K562 (cell line): Measurements from ENCODE around the gene TFCP2L1. TPM values are rescaled to one million over a fixed set of nuclear protein-coding genes. Genes with fewer than 3 reads are reported as not detected.

ENCODE experiments used
- ATAC-seq: fragments of 200-7000 bp; cut with Tn5 transposase; 3 replicates; pipeline ENCODE4 v1.9.1; 2020; ENCODE audit warnings: moderate library complexity
- BruUV-seq: library from RNA; stranded (reverse); fragments of 400-500 nt; replicated peaks from 2 replicates; lab custom pipeline; 2021; lab: Mats Ljungman, UMichigan
- CTCF ChIA-PET: fragments of 300-600 bp; formaldehyde crosslinking; extraction: SDS; loops from one replicate; lab custom pipeline; 2021; ENCODE audit warnings: low intra/inter-chr PET ratio; lab: Yijun Ruan, JAX
- POLR2A ChIA-PET: fragments of 300-600, 350-650 bp; sonication (Branson Sonifier 250); formaldehyde crosslinking; extraction: SDS; loops from one replicate; lab custom pipeline; 2021; ENCODE audit warnings: antibody characterized with exemption, inconsistent platforms; lab: Yijun Ruan, JAX
- DNase-seq, 4 experiments: peaks; one replicate each; pipeline versions ENCODE4 v3.0.0 to v3.0.0-alpha.2; 2011 to 2018; ENCODE audit warnings: low spot score in 3 of 4, mixed read lengths in 3 of 4; ENCODE audit errors: extremely low read depth in 1 of 4
- FAIRE-seq: peaks from 2 replicates; lab custom pipeline; 2011; peaks lifted over from hg19 to GRCh38; lab: Jason Lieb, UNC
- H2AFZ ChIP-seq: 2 replicates; pipeline ENCODE4 v1.6.0; 2011; ENCODE audit warnings: low read depth, low read length, control low read depth, inconsistent platforms
- H3K27ac ChIP-seq: fragments of 200-600 bp; 3 replicates; pipeline ENCODE4 v1.8.0; 2011; ENCODE audit warnings: low read depth, mild to moderate bottlenecking, control low read depth, inconsistent platforms, low read length, moderate library complexity, mixed read lengths; ENCODE audit errors: extremely low read depth
- H3K27me3 ChIP-seq, 2 experiments: fragments of 300-600 bp in 1 of 2; 2 replicates in 1 of 2; 3 replicates in 1 of 2; pipeline versions ENCODE4 v1.6.0 to v1.8.0; 2011; ENCODE audit warnings: inconsistent platforms in 2 of 2, low read length in 2 of 2, mild to moderate bottlenecking in 1 of 2, mixed read lengths in 1 of 2, moderate library complexity in 1 of 2; ENCODE audit not compliant: control insufficient read depth in 2 of 2, insufficient read depth in 2 of 2
- H3K36me3 ChIP-seq: fragments of 300-600 bp; 3 replicates; pipeline ENCODE4 v1.8.0; 2011; ENCODE audit warnings: mild to moderate bottlenecking, low read length, inconsistent platforms; ENCODE audit not compliant: control insufficient read depth, insufficient read depth
- H3K4me1 ChIP-seq, 2 experiments: fragments of 200-600 bp in 1 of 2; replicated peaks in 1 of 2; 2 replicates in 1 of 2; 3 replicates in 1 of 2; pipeline versions ENCODE4 v1.5.1 to v1.8.0; 2011; ENCODE audit warnings: inconsistent platforms in 2 of 2, low read length in 2 of 2, mild to moderate bottlenecking in 1 of 2, mixed read lengths in 1 of 2, moderate library complexity in 1 of 2; ENCODE audit not compliant: control insufficient read depth in 2 of 2, insufficient read depth in 2 of 2
- H3K4me2 ChIP-seq: 2 replicates; pipeline ENCODE4 v1.6.1; 2011; ENCODE audit warnings: low read length, control low read depth, inconsistent platforms, mixed read lengths; ENCODE audit not compliant: insufficient read depth
- H3K4me3 ChIP-seq: fragments of 200-600 bp; sonication (generic), shearing (Covaris generic); 2 replicates; pipeline ENCODE4 v1.5.1; 2016; ENCODE audit warnings: control low read depth, inconsistent platforms
- H3K79me2 ChIP-seq: fragments of 200-600 bp; 3 replicates; pipeline ENCODE4 v1.8.0; 2011; ENCODE audit warnings: low read length, inconsistent platforms; ENCODE audit not compliant: control insufficient read depth, insufficient read depth
- H3K9ac ChIP-seq, 2 experiments: 2 replicates each; pipeline versions ENCODE4 v1.6.0 to v1.6.1; 2011; ENCODE audit warnings: low read depth in 2 of 2, low read length in 2 of 2, control low read depth in 1 of 2, inconsistent platforms in 1 of 2, mild to moderate bottlenecking in 1 of 2, mixed read lengths in 1 of 2; ENCODE audit not compliant: insufficient read depth in 1 of 2
- H3K9me1 ChIP-seq: one replicate; pipeline ENCODE4 v1.6.0; 2011; ENCODE audit warnings: inconsistent platforms, mild to moderate bottlenecking, low read length, moderate library complexity; ENCODE audit not compliant: control insufficient read depth, insufficient read depth
- H3K9me3 ChIP-seq: replicated peaks from 2 replicates; pipeline ENCODE4 v1.5.1; 2011; ENCODE audit warnings: low read depth, low read length, inconsistent platforms; ENCODE audit not compliant: control insufficient read depth, insufficient read depth
- H4K20me1 ChIP-seq: replicated peaks from 2 replicates; pipeline ENCODE4 v1.6.1; 2011; ENCODE audit warnings: low read length, inconsistent platforms, mixed read lengths; ENCODE audit not compliant: control insufficient read depth, insufficient read depth
- KHSRP ChIP-seq: fragments of 450-650 bp; IDR thresholded peaks from 2 replicates; pipeline ENCODE4 v1.6.1; 2017
- MAFG ChIP-seq: fragments of 450-650 bp; conservative IDR thresholded peaks from 2 replicates; pipeline ENCODE4 v1.6.1; 2016; ENCODE audit warnings: missing genetic modification characterization, missing compliant biosample characterization
- NFATC3 ChIP-seq: fragments of 450-650 bp; IDR thresholded peaks from 2 replicates; pipeline ENCODE4 v1.6.1; 2017; ENCODE audit warnings: mild to moderate bottlenecking
- PHF8 ChIP-seq: fragments of 200-600 bp; sonication (generic); IDR thresholded peaks from 2 replicates; pipeline ENCODE4 v1.6.1; 2012; ENCODE audit warnings: mixed run types, mild to moderate bottlenecking, inconsistent platforms, low read length, moderate library complexity, borderline replicate concordance
- PYGO2 ChIP-seq: fragments of 450-650 bp; IDR thresholded peaks from 2 replicates; pipeline ENCODE4 v1.6.1; 2016; ENCODE audit warnings: mild to moderate bottlenecking, missing genetic modification characterization, moderate library complexity, missing compliant biosample characterization
- RB1 ChIP-seq: fragments of 450-650 bp; IDR thresholded peaks from 2 replicates; pipeline ENCODE4 v1.6.1; 2017; ENCODE audit warnings: low read depth, mild to moderate bottlenecking
- SNRNP70 ChIP-seq: fragments of 200-400 bp; formaldehyde crosslinking; optimal IDR thresholded peaks from 2 replicates; pipeline ENCODE3; 2017; ENCODE audit warnings: low read depth, low read length
- ZNF512 ChIP-seq: IDR thresholded peaks from 2 replicates; pipeline ENCODE4 v1.6.1; 2016; ENCODE audit warnings: missing genetic modification characterization, missing compliant biosample characterization
- WGBS: fragments of 100-300 bp; shearing (Covaris generic); methylation state at CpG from one replicate; pipeline ENCODE4 v1.1.6; 2016; ENCODE audit warnings: low coverage, mixed read lengths; ENCODE audit not compliant: insufficient coverage; ENCODE audit errors: missing lambda C conversion rate; 5-methylcytosine and 5-hydroxymethylcytosine counted together
- in situ Hi-C: fragments of 300-500 bp; cut with MboI; formaldehyde crosslinking; loops from 4 replicates; pipeline ENCODE4 v1.15.0; 2018; ENCODE audit warnings: inconsistent platforms, mixed read lengths
- intact Hi-C: fragments of 100-400 bp; cut with micrococcal nuclease; formaldehyde crosslinking; loops from 2 replicates; pipeline ENCODE4 v1.14.2; 2022
- polyA plus RNA-seq, 8 experiments: library from polyadenylated mRNA; depleted of rRNA in 4 of 8; stranded (reverse) in 5 of 8; unstranded in 3 of 8; fragments of >200 nt; fragmentation: Nextera tagmentation in 2 of 8; fragmentation: Illumina TruSeq in 1 of 8; extraction: Ambion mirVana in 2 of 8; extraction: Trizol in 1 of 8; gene quantifications; 2 replicates each; pipeline versions ENCODE4 v1.2.1 to v1.2.3, GENCODE V29; 2011 to 2014; ENCODE audit warnings: inconsistent platforms in 1 of 8, missing spikeins in 1 of 8
- total RNA-seq, 7 experiments: library from RNA; depleted of rRNA in 6 of 7; stranded (reverse); fragments of >200 nt in 6 of 7; fragmentation: Illumina TruSeq in 2 of 7; extraction: Trizol in 2 of 7; gene quantifications; 2 replicates each; pipeline versions ENCODE4 v1.2.1 to v1.2.3, GENCODE V29; 2011 to 2021; ENCODE audit warnings: low replicate concordance in 1 of 7

TFCP2L1 gene
- total and polyA plus RNA-seq, 9 of the 15 experiments (the other 6 are each of a cell fraction or from before 2014, with no cell fraction given): 0.08 to 1.00 (median 0.42) TPM

GRCh38 chr2:121309323-121309722 is 24.3 kb upstream of the TFCP2L1 start:
- Histone ChIP-seq H4K20me1 (no peaks in the 10 kb centered on the region; the same call in 1 of the 2 replicates), H3K9me1 (no peaks in the 10 kb centered on the region)
- DNase-seq: no peak
- no peak for ATAC-seq
- peak; percentile 94 for TF ChIP-seq ZNF512 (tag)
- no peak for TF ChIP-seq PYGO2 (tag)
- TF ChIP-seq, all 486 proteins: peak for 1
- no peak for FAIRE-seq
- POLR2A ChIA-PET: interaction anchor here (0.9 kb wide), 1 partner anchor 8 kb away, joined by 3 read pairs; no protein-coding TSS in a partner anchor
- H2AFZ ChIP-seq: no peak overlapping the region
- no peaks in the 10 kb centered on the region for H3K9me3 ChIP-seq
- H3K9ac ChIP-seq: no peak overlapping the region
- CTCF ChIA-PET: no interaction called here
- no peak overlapping the region for H3K4me3 ChIP-seq
- H3K27me3 ChIP-seq: peaks cover 0 to 10% of the 10 kb centered on the region in 2 experiments; a peak in 3 of 5 replicates
- no TSS peak for BruUV-seq
- in situ Hi-C loops (no loop called here), intact Hi-C loops (no loop called here)
- H3K79me2 ChIP-seq: no peaks in the 10 kb centered on the region
- H3K4me1 ChIP-seq: no peaks in the 10 kb centered on the region
- H3K36me3 ChIP-seq: no peaks in the 10 kb centered on the region
- no peak overlapping the region for H3K4me2 ChIP-seq
- no peak overlapping the region for H3K27ac ChIP-seq

GRCh38 chr2:121307048-121307447 is 22.0 kb upstream of the TFCP2L1 start:
- Histone ChIP-seq H3K79me2 (no peaks in the 10 kb centered on the region), H3K4me3 (no peak overlapping the region), H4K20me1 (no peaks in the 10 kb centered on the region; the same call in 1 of the 2 replicates), H3K9me3 (no peaks in the 10 kb centered on the region), H2AFZ (no peak overlapping the region), H3K4me2 (no peak overlapping the region), H3K9ac (no peak overlapping the region), H3K36me3 (no peaks in the 10 kb centered on the region), H3K27ac (no peak overlapping the region), H3K9me1 (no peaks in the 10 kb centered on the region), H3K27me3 (peaks cover 5 to 12% of the 10 kb centered on the region in 2 experiments; a peak in 3 of 5 replicates), H3K4me1 (no peaks in the 10 kb centered on the region)
- POLR2A ChIA-PET: no interaction called here
- CTCF ChIA-PET: no interaction called here
- no peak for FAIRE-seq
- ATAC-seq: no peak
- in situ Hi-C loops (no loop called here), intact Hi-C loops (no loop called here)
- BruUV-seq: no TSS peak
- no peak for DNase-seq
- 0% methylated on average over 2 of the region's 2 CpGs for WGBS
- TF ChIP-seq PHF8: no peak
- TF ChIP-seq SNRNP70: no peak
- TF ChIP-seq RB1: no peak
- no peak for TF ChIP-seq KHSRP
- TF ChIP-seq NFATC3: no peak
- peak; percentile 53 for TF ChIP-seq MAFG (tag)
